ENCODE measurements around the gene FOXN3.
A peak's percentile ranks its signal among the peaks of the same experiment; 100 is the strongest.

Gene FOXN3

DNA sequence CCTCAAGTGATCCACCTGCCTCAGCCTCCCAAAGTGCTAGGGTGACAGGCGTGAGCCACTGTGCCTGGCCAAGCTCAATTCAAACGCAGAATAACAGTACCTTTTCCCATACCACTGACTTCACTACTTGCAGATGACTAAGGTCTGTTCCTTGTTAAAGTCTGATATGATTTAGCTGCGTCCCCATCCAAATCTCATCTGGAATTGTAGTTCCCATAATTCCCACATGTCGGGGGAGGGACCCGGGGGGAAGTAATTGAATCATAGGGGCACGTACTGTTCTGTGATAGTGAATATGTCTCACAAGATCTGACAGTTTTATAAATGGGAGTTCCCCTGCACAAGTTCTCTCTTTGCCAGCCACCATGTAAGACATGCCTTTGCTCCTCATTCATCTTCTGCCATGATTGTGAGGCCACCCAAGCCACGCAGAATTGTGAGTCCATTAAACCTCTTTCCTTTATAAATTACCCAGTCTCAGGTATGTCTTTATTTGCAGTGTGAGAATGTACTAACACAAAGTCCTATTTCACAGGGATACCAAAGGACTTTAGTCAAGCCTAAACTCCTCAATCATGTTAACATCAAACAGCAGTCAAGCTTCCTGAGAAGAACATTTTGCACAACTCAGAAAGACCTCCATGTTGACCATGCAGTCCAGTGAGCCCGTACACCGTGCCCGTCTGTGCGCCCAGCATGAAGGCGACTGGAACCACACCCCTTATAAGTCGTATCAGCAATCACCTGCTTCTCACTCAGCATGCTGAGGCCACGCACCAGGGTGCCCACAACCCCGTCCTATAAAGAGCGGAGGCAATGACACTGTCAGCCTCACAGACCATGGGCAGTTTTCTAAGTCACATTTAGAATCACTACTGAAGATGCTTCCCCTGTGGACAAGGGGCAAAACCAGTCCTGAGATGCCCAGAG is 36.9 kb downstream of the FOXN3 start:
- DNase-seq: no peak

DNA sequence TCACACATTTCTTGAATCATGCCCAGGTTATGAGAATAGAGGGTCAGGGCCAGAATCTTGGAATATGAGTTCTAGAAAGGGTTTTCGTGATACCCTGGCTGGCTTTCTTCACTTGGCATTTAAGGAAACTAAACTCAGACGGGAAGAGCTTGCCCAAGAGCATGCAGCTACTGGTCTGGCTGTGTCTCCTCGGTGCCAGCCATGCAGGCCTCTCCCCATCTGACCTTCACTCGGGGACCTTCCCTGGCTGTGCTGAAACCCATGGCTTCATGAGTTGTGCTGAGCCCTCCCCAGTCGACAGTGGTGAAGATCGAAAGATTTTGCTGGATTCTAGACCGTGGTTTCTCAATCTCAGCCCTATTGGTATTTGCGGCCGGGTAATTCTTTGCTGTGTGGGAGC is 38.0 kb downstream of the FOXN3 start:
- DNase-seq: no peak

DNA sequence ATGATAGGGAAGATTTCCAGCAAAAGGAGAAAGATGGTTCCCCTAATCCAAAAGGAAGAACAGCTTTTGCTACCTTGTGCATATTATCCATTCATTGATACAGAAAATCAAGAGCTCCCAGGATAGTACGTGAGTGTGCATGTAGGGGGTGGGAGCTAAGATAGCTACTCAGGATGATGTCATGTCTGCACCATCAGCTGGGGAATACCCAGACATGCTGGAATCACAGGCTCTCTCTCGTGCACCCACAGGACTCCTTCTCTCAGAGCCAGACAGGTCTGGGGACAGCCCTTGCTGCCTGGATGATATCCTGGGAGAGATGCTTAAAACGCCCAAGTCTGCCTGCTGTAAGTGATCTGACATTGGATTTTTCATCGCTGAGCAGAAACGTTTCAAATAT is 38.9 kb downstream of the FOXN3 start:
- no peak for DNase-seq

DNA sequence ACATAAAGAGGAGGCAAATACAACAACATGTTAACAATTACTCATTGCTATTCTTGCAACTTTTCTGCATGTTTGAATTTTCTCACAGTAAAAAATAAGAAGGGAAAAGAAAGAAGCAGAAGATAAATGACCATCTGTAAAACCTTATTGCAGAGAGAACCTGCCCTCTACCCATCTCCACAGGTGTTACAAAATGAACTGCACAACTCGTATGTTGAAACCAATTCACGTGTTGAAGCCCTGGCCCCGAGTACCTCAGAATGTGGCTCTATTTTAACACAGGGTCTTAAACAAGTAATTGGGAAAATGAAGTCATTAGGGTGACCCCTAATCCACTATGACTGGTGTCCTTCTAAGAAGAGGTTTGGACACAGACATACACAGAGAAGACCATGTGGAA is 39.5 kb downstream of the FOXN3 start:
- peak; percentile 33 for DNase-seq

DNA sequence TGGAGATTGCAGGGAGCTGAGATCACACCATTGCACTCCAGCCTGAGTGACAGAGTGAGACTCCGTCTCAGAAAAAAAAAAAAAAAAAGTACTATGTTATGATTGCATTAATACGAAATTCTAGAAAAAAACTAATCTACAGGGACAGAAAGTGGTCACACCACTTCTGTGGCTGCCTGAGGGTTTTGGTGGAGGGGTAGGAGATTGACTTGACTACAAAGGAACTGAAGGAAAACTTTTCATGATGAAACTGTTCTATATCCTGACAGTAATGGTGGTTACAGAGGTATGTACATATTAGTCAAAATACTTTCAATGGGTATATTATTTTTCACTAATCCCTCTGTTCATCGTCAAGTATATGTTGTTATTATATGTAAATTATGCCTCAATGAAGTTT is 42.1 kb downstream of the FOXN3 start:
- no peak for DNase-seq

DNA sequence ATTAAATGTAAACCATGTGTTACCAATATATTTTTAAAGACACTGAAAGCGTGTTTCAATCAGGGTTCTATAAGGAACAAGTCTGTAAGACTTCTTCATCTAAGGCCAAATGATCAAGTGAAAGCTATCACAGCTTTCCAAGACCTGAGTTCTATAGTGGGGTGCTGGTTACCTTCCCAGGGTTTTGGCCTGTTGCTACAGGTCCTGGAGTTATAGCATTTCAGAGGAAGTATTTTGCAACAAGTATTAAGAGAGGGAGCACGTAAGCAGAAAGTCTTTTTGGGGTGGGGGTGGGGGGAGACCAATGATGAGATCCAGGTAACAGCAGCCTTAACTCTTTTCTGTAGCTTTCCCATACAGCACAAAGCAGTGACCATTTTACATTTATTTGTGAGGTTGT is 43.8 kb downstream of the FOXN3 start:
- no peak for DNase-seq

DNA sequence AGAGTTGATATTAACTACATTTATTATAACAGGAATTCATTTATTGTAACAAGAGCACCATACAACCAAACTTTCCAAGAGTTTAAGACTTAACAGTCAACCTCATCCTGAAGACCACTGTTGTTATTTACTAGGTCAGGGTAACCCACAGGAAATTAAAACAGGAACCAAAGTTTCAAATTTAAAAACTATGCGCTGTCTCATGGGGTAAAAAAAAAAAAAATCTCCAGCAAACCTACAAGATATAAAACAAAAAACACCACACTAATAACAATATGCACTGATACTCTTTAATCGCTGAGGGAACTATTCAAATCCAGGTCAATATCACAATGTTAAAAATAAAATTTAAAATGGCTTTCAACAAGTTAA is 44.5 kb downstream of the FOXN3 start:
- DNase-seq: no peak

DNA sequence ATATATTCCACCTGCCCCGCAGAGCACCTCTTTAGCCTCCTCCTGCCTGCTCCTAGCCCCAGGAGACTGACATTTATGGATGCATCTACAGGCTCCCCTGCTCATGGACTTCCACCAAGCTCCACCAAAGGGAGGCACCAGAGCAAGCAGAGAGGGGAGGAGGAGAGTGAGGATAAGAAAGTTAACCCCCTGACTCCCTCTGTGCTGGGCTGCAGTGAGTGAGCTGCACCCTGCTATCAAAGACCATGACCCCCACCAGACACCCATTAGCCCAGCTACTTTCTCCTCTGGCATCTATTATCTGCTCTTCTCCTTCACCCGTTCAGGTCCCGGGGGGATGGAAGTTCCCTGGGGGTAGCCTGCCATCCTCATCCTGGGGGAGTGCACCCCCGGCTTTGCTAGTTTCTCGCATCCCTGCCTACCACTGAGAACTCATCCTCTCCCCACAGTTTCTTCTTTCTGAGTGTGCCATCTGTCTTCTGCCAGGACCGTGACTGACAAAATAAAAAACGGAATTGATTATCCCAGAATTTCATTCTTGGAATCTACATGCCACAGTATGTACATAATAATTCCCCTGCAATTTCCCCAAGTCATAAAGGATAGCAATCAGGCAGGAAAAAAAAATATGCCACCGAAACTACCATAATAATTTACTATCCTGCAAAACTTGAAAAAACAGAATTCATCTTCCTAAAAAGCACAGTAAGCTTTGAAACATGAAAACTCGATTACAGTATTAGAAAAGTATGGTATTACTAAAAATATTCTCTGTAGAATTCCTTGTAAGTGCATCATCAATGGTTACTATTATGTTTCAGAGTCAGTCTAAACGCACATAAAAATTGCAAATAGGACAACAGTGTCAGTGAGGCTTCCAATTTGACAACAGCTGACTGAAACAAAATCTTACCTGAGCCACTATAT is 45.2 kb downstream of the FOXN3 start:
- DNase-seq: no peak

DNA sequence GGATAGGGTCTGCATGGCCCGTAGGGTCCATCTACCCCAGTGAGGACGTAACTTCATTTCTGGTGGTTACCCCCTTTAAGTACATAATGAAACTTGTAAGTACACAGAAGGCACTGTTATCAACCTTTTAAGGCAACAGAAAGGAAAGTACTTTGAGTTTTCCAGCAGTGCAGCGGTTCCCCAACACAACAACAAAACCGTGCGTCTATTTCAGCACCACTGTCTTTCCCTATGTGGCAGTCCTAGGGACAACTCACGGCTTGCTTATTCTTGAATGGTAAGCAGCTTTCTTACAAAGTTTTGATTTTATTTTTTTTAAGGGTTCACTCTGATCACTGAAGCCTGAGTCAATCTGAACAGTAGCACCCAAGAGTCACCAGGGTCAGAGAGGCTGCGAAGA is 46.3 kb downstream of the FOXN3 start:
- no peak for DNase-seq

DNA sequence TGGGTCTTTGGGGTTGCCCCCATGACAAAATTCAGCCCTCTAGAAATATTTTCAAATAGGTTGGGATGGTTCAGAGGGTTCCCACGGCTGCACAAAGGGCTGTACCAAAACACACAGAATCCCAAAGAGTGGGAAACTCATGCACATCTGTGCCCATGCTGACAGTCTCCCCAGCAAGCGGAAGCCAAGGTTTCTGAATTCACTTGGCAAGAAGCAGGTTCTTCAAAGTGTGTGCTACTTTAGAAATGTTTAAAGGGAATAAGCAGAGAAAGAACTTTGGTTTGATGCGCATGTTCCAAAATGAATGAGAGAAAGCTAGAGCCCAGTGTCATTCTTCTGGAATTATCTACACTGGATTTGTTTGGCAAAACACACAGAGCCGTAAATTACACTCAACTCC is 46.7 kb downstream of the FOXN3 start:
- no peak for DNase-seq

DNA sequence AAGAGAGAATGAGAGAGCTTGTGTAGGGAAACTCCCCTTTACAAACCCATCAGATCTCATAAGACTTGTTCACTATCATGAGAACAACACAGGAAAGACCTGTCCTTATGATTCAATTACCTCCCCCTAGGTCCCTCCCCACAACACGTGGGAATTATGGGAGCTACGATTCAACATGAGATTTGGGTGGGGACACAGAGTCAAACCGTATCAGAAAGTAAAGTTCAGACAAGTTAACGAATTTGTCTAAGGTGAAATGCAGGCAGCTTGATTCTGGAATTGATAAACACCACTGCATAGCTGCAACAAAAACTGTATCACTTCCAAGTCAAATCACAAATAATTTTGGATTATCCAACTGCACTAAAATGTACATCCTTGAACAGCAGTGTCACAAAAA is 47.4 kb downstream of the FOXN3 start:
- no peak for DNase-seq

DNA sequence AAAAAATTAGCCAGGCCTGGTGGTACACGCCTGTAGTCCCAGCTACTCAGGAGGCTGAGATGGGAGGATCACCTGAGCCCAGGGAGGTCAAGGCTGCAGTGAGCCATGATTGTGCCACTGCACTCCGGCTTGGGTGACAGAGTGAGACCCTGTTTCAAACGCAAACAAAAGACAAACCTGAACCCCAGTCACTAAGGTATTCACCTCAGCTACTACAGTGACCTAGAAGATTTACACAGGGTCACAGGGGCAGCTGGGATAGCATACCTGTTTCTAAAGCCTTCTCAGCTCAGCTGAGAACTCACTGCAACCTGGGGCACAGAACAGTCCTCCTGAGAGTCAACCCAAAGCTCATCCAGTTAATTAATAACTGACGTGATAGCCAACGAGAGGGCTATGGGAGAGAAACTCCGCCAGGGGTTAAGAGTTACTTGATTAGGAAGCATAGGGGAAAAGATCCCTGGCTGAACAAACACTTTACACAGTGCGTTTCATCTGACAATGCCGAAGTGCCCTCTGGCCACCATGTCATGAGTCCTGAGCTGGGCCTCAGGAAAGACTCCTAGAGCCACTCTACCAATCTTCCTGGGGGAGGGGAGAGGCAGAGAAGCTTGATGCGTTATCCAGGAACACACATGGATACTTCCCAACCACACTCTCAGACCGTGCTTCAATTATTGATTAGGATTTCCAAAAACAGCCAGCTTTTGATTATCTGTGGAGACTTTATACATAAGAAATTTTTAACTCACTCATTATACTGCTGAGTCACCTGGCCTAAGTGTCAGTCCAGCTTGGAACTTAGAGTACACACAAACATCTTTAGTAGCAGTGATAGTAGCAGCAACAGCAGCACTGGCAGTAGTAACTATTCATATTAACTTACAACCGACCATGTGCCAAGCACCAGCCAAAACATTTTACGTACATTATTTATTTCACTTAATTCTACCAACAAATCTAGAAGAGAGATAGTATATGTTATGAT is 48.2 kb downstream of the FOXN3 start:
- no peak for DNase-seq

DNA sequence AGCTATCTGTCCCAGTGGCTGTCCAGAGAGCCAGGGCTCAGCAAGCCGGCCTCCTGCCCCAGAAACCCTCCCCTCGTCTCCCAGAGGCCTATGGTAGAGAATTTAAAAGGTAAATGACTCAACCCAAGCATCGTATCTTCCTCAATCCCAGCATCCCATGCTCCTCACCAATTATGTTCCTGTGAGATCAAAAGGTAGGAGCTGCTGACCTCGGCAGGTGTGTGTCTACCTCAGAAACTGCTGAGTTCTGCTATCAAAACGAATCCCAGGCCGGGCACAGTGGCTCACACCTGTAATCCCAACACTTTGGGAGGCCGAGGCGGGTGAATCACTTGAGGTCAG is 49.3 kb downstream of the FOXN3 start:
- DNase-seq: no peak

DNA sequence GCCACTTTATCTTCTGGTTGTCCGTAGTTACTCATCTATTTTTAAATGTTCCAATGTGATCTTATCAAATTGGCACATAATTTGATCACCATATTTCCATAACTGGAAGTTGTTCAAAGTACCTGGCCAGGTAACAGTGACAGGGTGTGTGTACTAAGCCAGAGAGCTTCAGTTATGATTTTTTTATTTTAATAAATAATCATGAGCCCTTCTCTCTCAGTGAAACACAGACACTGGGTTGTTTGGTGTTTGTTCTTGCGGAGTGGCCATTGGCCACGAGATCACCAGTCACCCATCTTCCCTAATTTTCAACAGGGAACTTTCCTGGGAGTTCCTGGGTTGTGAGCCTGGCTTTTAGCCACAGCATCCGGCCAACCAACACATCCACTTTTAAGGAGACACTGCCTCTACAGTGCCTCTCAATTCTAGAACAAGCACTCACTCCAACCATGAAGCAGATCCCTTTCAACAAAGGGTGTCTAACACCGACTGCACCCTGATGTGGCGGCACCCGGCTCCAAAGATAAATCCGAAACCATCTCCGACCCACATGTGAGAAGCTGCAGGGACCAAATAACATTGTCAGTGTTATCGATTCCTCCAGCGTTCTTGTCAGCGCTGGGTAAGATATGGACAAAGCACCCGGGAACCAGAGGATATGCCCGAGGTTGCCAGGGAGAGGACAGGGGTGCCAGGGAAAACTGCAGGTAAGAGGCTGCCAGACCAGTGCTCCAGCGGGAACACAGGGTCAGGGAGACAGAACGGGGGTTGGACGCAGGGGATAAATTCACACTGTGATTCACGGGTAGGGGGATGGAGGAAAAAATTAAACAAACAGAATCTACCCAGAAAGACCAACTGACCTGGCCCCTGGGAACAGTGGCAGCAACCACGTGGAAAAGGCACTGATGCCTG is 49.9 kb downstream of the FOXN3 start:
- no peak for DNase-seq

DNA sequence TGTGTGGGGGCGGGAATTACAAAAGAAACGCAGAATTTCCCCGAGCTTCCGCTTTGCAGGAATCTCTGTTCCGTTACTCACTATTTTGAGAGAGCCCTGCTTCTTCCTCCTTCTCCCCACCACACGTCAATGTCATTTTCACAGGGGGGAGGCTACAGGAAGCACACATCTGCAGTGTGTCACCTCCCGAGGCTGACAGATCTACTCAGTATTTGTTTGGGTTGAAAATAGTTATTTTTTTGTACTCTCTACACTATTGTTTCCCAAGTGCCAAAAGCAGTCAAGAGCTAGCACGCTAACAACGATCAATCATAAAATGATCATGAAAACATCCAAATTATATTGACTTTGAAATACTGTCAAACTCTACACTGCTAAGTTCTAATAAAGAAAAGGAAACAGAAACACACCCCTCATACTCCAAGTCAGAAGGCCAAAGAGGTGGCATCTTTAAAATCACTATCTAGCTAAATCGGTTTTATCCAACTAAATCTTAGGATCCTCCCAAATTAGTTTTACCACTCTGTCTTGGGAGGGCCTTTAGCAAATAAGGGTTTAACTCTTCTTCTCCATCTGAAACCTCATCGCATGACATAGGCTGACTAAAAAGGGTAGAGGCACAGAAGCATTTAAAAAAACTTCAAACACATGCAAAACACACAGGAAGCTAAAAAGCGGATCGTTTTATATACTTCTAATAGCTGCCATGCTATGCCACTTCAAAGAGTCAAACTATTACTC is 51.8 kb downstream of the FOXN3 start:
- DNase-seq: no peak

DNA sequence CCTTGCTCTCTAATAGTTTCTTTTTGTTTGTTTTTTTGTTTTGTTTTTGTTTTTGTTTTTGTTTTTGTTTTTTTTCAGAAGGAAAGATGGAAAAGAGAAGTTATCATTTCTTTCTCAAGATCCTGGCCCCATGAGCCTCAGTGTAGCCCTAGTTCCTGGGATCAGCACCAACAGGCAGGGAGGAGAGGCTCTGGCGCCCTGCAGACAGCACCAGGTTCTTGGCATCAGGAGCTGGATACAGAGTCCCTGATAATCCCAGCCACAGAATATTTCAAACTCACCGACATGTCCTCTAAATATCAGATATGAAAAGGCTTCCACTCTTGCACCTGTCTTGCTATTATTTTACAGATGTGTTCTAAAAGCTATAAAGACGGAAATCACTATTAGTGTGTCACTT is 52.7 kb downstream of the FOXN3 start:
- DNase-seq: no peak

DNA sequence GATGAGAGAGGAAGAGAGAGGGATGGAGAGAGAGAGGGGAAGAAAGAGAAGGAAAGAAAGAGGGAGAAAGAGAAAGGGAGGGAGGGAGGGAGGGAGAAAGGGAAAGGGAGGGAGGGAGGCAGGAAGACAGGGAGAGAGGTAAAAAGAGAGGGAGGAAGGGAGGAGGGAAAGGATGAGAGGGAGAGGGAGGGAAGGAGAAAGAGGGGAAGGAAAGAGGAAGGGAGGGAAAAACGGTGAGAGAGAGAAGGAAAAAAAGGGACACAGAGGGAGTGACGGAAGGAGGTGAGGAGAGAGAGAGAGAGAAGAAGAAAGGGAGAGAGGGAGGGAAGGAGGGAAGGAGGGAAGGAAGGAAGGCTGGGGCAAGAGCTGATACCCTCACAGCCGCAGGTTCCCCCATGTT is 56.8 kb downstream of the FOXN3 start:
- no peak for DNase-seq

DNA sequence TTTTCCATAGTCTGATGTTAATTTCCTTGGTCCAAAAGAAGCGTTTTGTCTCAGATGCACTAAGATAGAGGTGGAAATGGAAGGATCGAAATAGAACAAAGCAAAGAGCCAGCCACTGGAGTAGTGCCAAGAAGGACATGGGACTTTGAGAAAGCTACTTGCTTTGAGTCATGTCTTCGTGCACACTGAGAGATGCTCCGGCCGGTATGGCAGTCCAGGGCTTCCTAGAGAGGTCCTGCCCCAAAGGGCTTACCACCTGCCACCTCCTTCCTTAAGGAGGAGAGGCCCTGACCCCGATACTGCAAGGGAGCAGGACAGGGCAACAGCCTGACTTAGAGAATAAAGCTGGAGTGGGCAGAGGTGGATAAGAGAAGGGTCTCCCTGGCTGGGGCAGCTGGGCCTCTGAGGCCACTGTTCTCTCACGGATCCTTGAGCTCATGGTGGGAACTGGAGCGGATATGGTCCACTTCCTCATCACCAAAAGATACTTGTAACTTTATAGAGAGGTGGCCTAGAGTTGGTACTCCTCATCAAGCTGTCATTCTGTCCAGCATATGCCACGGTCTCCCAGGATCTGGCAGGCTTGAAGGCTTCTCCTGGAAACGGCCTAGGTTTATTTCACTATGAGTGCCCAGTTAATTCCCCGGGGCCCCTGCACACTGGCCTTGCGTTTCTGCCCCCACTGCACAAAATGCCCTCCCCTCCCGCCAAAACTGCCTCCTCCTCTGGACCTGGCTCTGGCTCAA is 57.4 kb downstream of the FOXN3 start:
- DNase-seq: no peak

DNA sequence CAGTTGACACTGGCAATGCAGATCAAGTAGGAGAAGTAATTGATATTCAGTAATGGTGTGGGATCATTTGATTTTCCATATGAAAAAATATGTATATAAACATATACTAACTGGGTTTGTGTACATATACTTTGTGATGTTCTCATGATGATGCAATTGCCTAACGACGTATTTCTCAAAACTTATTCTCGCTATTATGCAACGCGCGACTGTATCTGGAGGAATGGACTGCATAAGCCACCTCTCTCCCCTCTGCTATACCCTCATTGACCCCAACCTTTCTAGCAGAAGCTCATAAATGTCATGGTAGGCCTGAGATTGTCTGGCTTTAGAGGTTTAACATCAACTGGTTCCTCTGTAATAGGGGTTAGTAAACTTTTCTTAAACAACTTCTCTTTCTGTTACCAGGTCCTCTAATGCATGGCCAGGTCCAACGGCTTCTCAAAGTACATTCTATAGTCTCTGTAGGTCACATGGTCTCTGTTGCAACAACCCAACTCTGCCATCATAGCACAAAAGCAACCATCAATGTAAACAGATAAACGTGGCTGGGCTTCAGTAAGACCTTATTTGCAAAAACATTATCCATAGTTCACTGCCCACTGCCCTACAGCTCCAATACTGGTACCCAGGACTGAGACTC is 59.3 kb downstream of the FOXN3 start:
- DNase-seq: no peak

DNA sequence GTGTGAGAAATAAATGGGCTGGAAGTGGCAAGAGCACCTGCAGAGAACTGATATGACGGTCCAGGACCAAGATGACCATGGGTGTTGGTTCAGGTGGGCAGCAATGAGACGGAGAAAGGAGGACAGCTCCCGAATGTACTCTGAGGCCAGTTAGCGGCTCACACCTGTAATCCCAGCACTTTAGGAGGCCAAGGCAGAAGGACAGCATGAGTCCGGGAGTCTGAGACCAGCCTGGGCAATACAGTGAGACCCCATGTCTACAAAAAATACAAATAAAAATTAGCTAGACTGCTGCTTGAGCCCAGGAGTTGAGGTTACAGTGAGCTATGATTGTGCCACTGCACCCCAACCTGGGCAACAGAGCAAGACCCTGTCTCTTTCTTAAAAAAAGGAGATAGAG is 60.1 kb downstream of the FOXN3 start:
- no peak for DNase-seq

All from activated CD8-positive, alpha-beta memory T cell treated with anti-CD3 and anti-CD28 coated beads, Interleukin-2, amount 50 U/mL, for 48 hours (primary cell).